SK-N-SH treated with all-trans-retinoic acid at 6 μM for 48 hours (cell line): ENCODE data around the gene AXIN1.

ENCODE experiments used
- ATAC-seq: fragments of 200-7000 bp; cut with Tn5 transposase; 3 replicates; pipeline ENCODE4 v1.9.1; 2020; ENCODE audit warnings: mild to moderate bottlenecking, moderate library complexity
- BACH2 ChIP-seq: fragments of 250-450 bp; sonication (Bioruptor Pico); IDR thresholded peaks from 2 replicates; pipeline ENCODE4 v1.9.0; 2021; ENCODE audit warnings: mild to moderate bottlenecking, borderline replicate concordance
- CREB5 ChIP-seq: fragments of 250-450 bp; sonication (Bioruptor Pico); IDR thresholded peaks from 2 replicates; pipeline ENCODE4 v1.5.1; 2020; ENCODE audit warnings: low read depth, mild to moderate bottlenecking, moderate library complexity
- CSDC2 ChIP-seq: fragments of 250-450 bp; sonication (Bioruptor Pico); IDR thresholded peaks from 2 replicates; pipeline ENCODE4 v1.5.0; 2020; ENCODE audit warnings: mild to moderate bottlenecking, moderate library complexity
- CSRNP3 ChIP-seq: fragments of 250-450 bp; sonication (Bioruptor Pico); IDR thresholded peaks from 2 replicates; pipeline ENCODE4 v1.5.1; 2021; ENCODE audit warnings: mild to moderate bottlenecking, moderate library complexity
- ESRRG ChIP-seq: fragments of 250-450 bp; sonication (Bioruptor Pico); IDR thresholded peaks from 2 replicates; pipeline ENCODE4 v1.6.1; 2021; ENCODE audit warnings: mild to moderate bottlenecking
- GLIS3 ChIP-seq: fragments of 250-450 bp; sonication (Bioruptor Pico); IDR thresholded peaks from 2 replicates; pipeline ENCODE4 v1.5.0; 2020; ENCODE audit warnings: mild to moderate bottlenecking, moderate library complexity
- ISL1 ChIP-seq: fragments of 250-450 bp; sonication (Bioruptor Pico); IDR thresholded peaks from 2 replicates; pipeline ENCODE4 v2.1.2; 2022; ENCODE audit warnings: mild to moderate bottlenecking, moderate library complexity
- OSR1 ChIP-seq: fragments of 250-450 bp; sonication (Bioruptor Pico); IDR thresholded peaks from 2 replicates; pipeline ENCODE4 v1.8.0; 2022; ENCODE audit warnings: moderate library complexity, mild to moderate bottlenecking, inconsistent platforms
- PATZ1 ChIP-seq: fragments of 250-450 bp; sonication (Bioruptor Pico); IDR thresholded peaks from 2 replicates; pipeline ENCODE4 v1.8.0; 2020; ENCODE audit warnings: mild to moderate bottlenecking, moderate library complexity, borderline replicate concordance
- POU6F1 ChIP-seq: fragments of 250-450 bp; sonication (Bioruptor Pico); IDR thresholded peaks from 2 replicates; pipeline ENCODE4 v1.8.0; 2021; ENCODE audit warnings: low read depth, mild to moderate bottlenecking, moderate library complexity, borderline replicate concordance
- PPARA ChIP-seq: fragments of 250-450 bp; sonication (Bioruptor Pico); IDR thresholded peaks from 2 replicates; pipeline ENCODE4 v1.5.0; 2020; ENCODE audit warnings: mild to moderate bottlenecking, borderline replicate concordance
- RARB ChIP-seq: fragments of 250-450 bp; sonication (Bioruptor Pico); IDR thresholded peaks from 2 replicates; pipeline ENCODE4 v1.8.0; 2021; ENCODE audit warnings: mild to moderate bottlenecking, moderate library complexity
- SNAI2 ChIP-seq: fragments of 250-450 bp; sonication (Bioruptor Pico); IDR thresholded peaks from 2 replicates; pipeline ENCODE4 v1.5.0; 2020; ENCODE audit warnings: mild to moderate bottlenecking, moderate library complexity
- TCF4 ChIP-seq: fragments of 250-450 bp; sonication (Bioruptor Pico); IDR thresholded peaks from 2 replicates; pipeline ENCODE4 v1.8.0; 2021; ENCODE audit warnings: mild to moderate bottlenecking, moderate library complexity, borderline replicate concordance
- TOX ChIP-seq: fragments of 250-450 bp; sonication (Bioruptor Pico); IDR thresholded peaks from 2 replicates; pipeline ENCODE4 v1.8.0; 2021; ENCODE audit warnings: mild to moderate bottlenecking, moderate library complexity, borderline replicate concordance
- TSHZ2 ChIP-seq: fragments of 250-450 bp; sonication (Bioruptor Pico); IDR thresholded peaks from 2 replicates; pipeline ENCODE4 v1.5.0; 2020; ENCODE audit warnings: mild to moderate bottlenecking, moderate library complexity
- ZC3H10 ChIP-seq: fragments of 250-450 bp; sonication (Bioruptor Pico); IDR thresholded peaks from 2 replicates; pipeline ENCODE4 v1.5.1; 2021; ENCODE audit warnings: mild to moderate bottlenecking, moderate library complexity
- ZNF565 ChIP-seq: fragments of 450-650 bp; formaldehyde crosslinking; conservative IDR thresholded peaks from 2 replicates; pipeline ENCODE4 v1.5.0; 2020; ENCODE audit warnings: low read depth, mild to moderate bottlenecking, moderate library complexity
- ZNF70 ChIP-seq: fragments of 450-650 bp; formaldehyde crosslinking; IDR thresholded peaks from 2 replicates; pipeline ENCODE4 v1.5.0; 2020; ENCODE audit warnings: mild to moderate bottlenecking, moderate library complexity
- ZNF8 ChIP-seq: fragments of 450-650 bp; formaldehyde crosslinking; IDR thresholded peaks from 2 replicates; pipeline ENCODE4 v1.5.0; 2020; ENCODE audit warnings: mild to moderate bottlenecking, moderate library complexity

Gene AXIN1

GRCh38 chr16:370443-370842 lies 17.9 kb upstream of the AXIN1 start, which contains the start of gene MRPL28:
Gene MRPL28, minus strand, starts transcription at chr16:370538. Its CDS starts 320 bp downstream, at chr16:370218.
- ATAC-seq: peak; percentile 96
- no peak for TF ChIP-seq ZNF8 (CRISPR knock-in tag)
- TF ChIP-seq SNAI2 (CRISPR knock-in tag): no peak
- no peak for TF ChIP-seq PPARA (CRISPR knock-in tag)
- TF ChIP-seq ZNF565 (CRISPR knock-in tag): no peak
- no peak for TF ChIP-seq TCF4 (CRISPR knock-in tag)
- TF ChIP-seq ZC3H10: no peak
- TF ChIP-seq ZNF70 (CRISPR knock-in tag): no peak
- TF ChIP-seq CSRNP3: no peak
- TF ChIP-seq OSR1: no peak
- no peak for TF ChIP-seq CREB5 (CRISPR knock-in tag)
- no peak for TF ChIP-seq TSHZ2 (CRISPR knock-in tag)
- TF ChIP-seq POU6F1 (CRISPR knock-in tag): no peak
- no peak for TF ChIP-seq BACH2 (CRISPR knock-in tag)
- TF ChIP-seq RARB (CRISPR knock-in tag): no peak
- TF ChIP-seq ESRRG (CRISPR knock-in tag): no peak
- TF ChIP-seq PATZ1: no peak; the same call in 1 of the 2 replicates
- TF ChIP-seq TOX (CRISPR knock-in tag): no peak
- TF ChIP-seq GLIS3: no peak
- TF ChIP-seq CSDC2: no peak
- no peak for TF ChIP-seq ISL1 (CRISPR knock-in tag)

GRCh38 chr16:369866-370436 lies 17.4 kb upstream of the AXIN1 start:
- ATAC-seq: peak; percentile 58
- TF ChIP-seq POU6F1 (CRISPR knock-in tag) (no peak), GLIS3 (no peak), ESRRG (CRISPR knock-in tag) (no peak)
